HepG2 (cell line): ENCODE data around the gene ABCA13. TPM values are rescaled to one million over a fixed set of nuclear protein-coding genes. Genes with fewer than 3 reads are reported as not detected.

Source experiments
- AKAP8 ChIP-seq: sonication (generic); formaldehyde crosslinking; IDR thresholded peaks from 2 replicates; pipeline ENCODE4 v1.5.1; 2020; ENCODE audit warnings: mild to moderate bottlenecking, missing genetic modification reagents
- ATF7-NPFF ChIP-seq: sonication (generic); formaldehyde crosslinking; IDR thresholded peaks from 2 replicates; pipeline ENCODE4 v1.8.1; 2023; ENCODE audit warnings: mild to moderate bottlenecking, low read depth, missing genetic modification reagents, moderate library complexity
- E2F1 ChIP-seq: sonication (generic); formaldehyde crosslinking; IDR thresholded peaks from 2 replicates; pipeline ENCODE4 v1.5.0; 2020; ENCODE audit warnings: missing genetic modification reagents
- ELF3 ChIP-seq: IDR thresholded peaks from 2 replicates; pipeline ENCODE4 v1.6.1; 2016; ENCODE audit warnings: missing genetic modification reagents, missing compliant biosample characterization
- HCFC1 ChIP-seq: fragments of 150-350 bp; IDR thresholded peaks from 2 replicates; pipeline ENCODE4 v1.6.1; 2014; ENCODE audit warnings: low read depth, low read length
- HMG20B ChIP-seq: conservative IDR thresholded peaks from 2 replicates; pipeline ENCODE4 v1.6.1; 2016; ENCODE audit warnings: missing genetic modification reagents, missing compliant biosample characterization
- KLF15 ChIP-seq: sonication (generic); formaldehyde crosslinking; IDR thresholded peaks from 2 replicates; pipeline ENCODE4 v1.8.1; 2023; ENCODE audit warnings: borderline replicate concordance, mild to moderate bottlenecking, inconsistent platforms, missing genetic modification reagents, mixed read lengths
- MATR3 ChIP-seq: sonication (generic); formaldehyde crosslinking; IDR thresholded peaks from 2 replicates; pipeline ENCODE4 v1.4.0; 2020; ENCODE audit warnings: missing genetic modification reagents
- MXD1 ChIP-seq: sonication (generic); formaldehyde crosslinking; IDR thresholded peaks from 2 replicates; pipeline ENCODE4 v1.4.0; 2020; ENCODE audit warnings: mild to moderate bottlenecking, missing genetic modification reagents
- SIX1 ChIP-seq: sonication (generic); formaldehyde crosslinking; IDR thresholded peaks from 2 replicates; pipeline ENCODE4 v1.4.0; 2020; ENCODE audit warnings: missing genetic modification reagents, borderline replicate concordance
- SP140L ChIP-seq: sonication (generic); formaldehyde crosslinking; IDR thresholded peaks from 2 replicates; pipeline ENCODE4 v1.4.0; 2020; ENCODE audit warnings: missing genetic modification reagents, borderline replicate concordance
- STAT5B ChIP-seq: sonication (generic); formaldehyde crosslinking; IDR thresholded peaks from 2 replicates; pipeline ENCODE4 v1.4.0; 2020; ENCODE audit warnings: missing genetic modification reagents
- TFDP2 ChIP-seq: sonication (generic); formaldehyde crosslinking; IDR thresholded peaks from 2 replicates; pipeline ENCODE4 v1.4.0; 2020; ENCODE audit warnings: missing genetic modification reagents
- THAP9 ChIP-seq: sonication (generic); formaldehyde crosslinking; IDR thresholded peaks from 2 replicates; pipeline ENCODE4; 2020; ENCODE audit warnings: missing genetic modification reagents, mild to moderate bottlenecking, borderline replicate concordance
- ZBTB43 ChIP-seq: sonication (generic); formaldehyde crosslinking; conservative IDR thresholded peaks from 2 replicates; pipeline ENCODE4 v1.4.0; 2020; ENCODE audit warnings: missing genetic modification reagents
- ZNF512 ChIP-seq: sonication (generic); formaldehyde crosslinking; IDR thresholded peaks from 2 replicates; pipeline ENCODE4 v1.4.0; 2020; ENCODE audit warnings: mild to moderate bottlenecking, missing genetic modification reagents
- ZNF800 ChIP-seq: sonication (generic); formaldehyde crosslinking; IDR thresholded peaks from 2 replicates; pipeline ENCODE4 v1.4.0; 2020; ENCODE audit warnings: missing genetic modification reagents
- ZSCAN21 ChIP-seq: sonication (generic); formaldehyde crosslinking; IDR thresholded peaks from 2 replicates; pipeline ENCODE4 v1.8.0; 2022; ENCODE audit warnings: mild to moderate bottlenecking, missing genetic modification reagents, moderate library complexity, borderline replicate concordance
- polyA plus RNA-seq, 8 experiments: library from polyadenylated mRNA; depleted of rRNA in 3 of 8; stranded (reverse) in 7 of 8; unstranded in 1 of 8; fragments of >200 nt; fragmentation: Illumina TruSeq in 4 of 8; extraction: Trizol in 4 of 8; gene quantifications; 2 replicates each; pipeline versions ENCODE4 v1.2.1 to v1.2.3, GENCODE V29; 2011 to 2016; ENCODE audit warnings: low read depth in 4 of 8, missing spikeins in 1 of 8, mixed read lengths in 1 of 8; ENCODE audit not compliant: insufficient read depth in 1 of 8
- total RNA-seq, 5 experiments: library from RNA; depleted of rRNA; stranded (reverse); fragments of >200 nt; fragmentation: Illumina TruSeq; extraction: Trizol; gene quantifications; 2 replicates each; pipeline ENCODE4 v1.2.3, GENCODE V29; 2016; ENCODE audit warnings: low read depth in 1 of 5

Gene ABCA13
- total and polyA plus RNA-seq, 2 of the 13 experiments (the other 11 are each of a cell fraction or from before 2014, with no cell fraction given), result 0.03 TPM; not detected in 1

- TF ChIP-seq MXD1 (CRISPR knock-in tag) (no peak), STAT5B (CRISPR knock-in tag) (no peak), MATR3 (no peak), SP140L (CRISPR knock-in tag) (0 out of 2 replicates have a peak, but pooled peaks have one; percentile 67), E2F1 (CRISPR knock-in tag) (no peak), HMG20B (CRISPR knock-in tag) (peak; percentile 65; the same call in 1 of the 2 replicates), KLF15 (CRISPR knock-in tag) (no peak), ZNF800 (CRISPR knock-in tag) (no peak), THAP9 (no peak), ZNF512 (CRISPR knock-in tag) (no peak), AKAP8 (CRISPR knock-in tag) (no peak), HCFC1 (no peak), ATF7-NPFF (CRISPR knock-in tag) (no peak), ZSCAN21 (CRISPR knock-in tag) (no peak), SIX1 (CRISPR knock-in tag) (peak; percentile 68; the same call in 1 of the 2 replicates), ELF3 (CRISPR knock-in tag) (peak; percentile 91), ZBTB43 (CRISPR knock-in tag) (0 out of 2 replicates have a peak, but pooled peaks have one; percentile 69), TFDP2 (CRISPR knock-in tag) (no peak; the same call in 1 of the 2 replicates)
These were observed 26.9 kb upstream of the ABCA13 start (continued) for GRCh38 chr7:48144291-48144768.
